ENCODE results near the gene GNG8.

DNA sequence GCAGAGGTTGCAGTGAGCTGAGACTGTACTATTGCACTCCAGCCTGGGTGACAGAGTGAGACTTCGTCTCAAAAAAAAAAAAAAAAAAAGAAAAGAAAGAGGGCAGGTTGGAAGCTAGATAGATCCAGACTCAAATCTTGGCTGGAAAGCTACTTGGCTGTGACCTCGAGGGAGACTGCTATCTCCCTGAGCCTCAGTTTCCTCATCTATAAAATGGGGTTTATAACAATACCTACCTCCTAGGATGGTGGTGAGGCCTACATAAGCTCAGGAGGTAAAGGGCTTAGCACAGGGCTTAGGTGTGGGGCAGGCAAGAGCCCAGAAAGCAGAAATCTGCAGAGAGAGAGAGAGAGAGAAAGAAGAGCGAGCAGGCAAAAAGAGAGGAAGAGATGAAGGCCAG, 49.2 kb upstream of the GNG8 start:
- TF ChIP-seq, protein P1, sequence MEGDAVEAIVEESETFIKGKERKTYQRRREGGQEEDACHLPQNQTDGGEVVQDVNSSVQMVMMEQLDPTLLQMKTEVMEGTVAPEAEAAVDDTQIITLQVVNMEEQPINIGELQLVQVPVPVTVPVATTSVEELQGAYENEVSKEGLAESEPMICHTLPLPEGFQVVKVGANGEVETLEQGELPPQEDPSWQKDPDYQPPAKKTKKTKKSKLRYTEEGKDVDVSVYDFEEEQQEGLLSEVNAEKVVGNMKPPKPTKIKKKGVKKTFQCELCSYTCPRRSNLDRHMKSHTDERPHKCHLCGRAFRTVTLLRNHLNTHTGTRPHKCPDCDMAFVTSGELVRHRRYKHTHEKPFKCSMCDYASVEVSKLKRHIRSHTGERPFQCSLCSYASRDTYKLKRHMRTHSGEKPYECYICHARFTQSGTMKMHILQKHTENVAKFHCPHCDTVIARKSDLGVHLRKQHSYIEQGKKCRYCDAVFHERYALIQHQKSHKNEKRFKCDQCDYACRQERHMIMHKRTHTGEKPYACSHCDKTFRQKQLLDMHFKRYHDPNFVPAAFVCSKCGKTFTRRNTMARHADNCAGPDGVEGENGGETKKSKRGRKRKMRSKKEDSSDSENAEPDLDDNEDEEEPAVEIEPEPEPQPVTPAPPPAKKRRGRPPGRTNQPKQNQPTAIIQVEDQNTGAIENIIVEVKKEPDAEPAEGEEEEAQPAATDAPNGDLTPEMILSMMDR (IDR thresholded peaks at IDR 0.05) = no peak
- no peak for TF ChIP-seq ZFX (IDR thresholded peaks at IDR 0.05; ENCODE audit: borderline replicate concordance)

Data from 22Rv1 (cell line).